Activated CD8-positive, alpha-beta memory T cell treated with anti-CD3 and anti-CD28 coated beads, Interleukin-2, amount 50 U/mL, for 1 hour (primary cell): ENCODE measurements around the gene UBTFL1.
"Not testable (repeated sequence)": the region's sequence is repeated elsewhere in the genome, so short reads cannot be mapped to it uniquely, and the experiment has no call there.

Source experiments
- DNase-seq: peaks from one replicate; pipeline ENCODE4 v3.0.0-alpha.2; 2020; ENCODE audit errors: extremely low read depth

The UBTFL1 gene, protein sequence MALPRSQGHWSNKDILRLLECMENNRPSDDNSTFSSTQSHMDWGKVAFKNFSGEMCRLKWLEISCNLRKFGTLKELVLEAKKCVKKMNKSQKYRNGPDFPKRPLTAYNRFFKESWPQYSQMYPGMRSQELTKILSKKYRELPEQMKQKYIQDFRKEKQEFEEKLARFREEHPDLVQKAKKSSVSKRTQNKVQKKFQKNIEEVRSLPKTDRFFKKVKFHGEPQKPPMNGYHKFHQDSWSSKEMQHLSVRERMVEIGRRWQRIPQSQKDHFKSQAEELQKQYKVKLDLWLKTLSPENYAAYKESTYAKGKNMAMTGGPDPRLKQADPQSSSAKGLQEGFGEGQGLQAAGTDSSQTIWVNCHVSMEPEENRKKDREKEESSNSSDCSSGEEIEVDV

DNA sequence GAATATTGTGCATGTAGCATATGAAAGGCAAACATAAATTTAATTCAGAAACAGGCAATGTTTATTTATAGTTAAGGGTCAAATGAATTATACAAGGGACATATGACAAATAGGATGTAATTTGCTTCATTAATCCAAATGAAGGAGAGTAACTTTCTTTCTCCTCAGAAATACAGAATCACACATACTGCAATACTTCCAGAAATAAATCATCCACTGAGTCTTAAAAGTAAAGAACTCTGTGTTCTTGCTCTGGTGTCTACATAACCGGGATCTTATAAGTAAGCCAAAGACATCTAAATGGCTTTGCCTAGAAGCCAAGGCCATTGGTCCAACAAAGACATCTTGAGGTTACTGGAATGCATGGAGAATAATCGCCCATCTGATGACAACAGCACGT is at the start of gene UBTFL1:
UBTFL1 (plus strand) TSS at position 301 of the 400 bp plus-strand sequence; CDS start at position 301, 0 bp downstream.
- DNase-seq, result not testable (repeated sequence)

GRCh38 chr11:90051591-90052209 is 34.0 kb upstream of the UBTFL1 start:
- DNase-seq, result not testable (repeated sequence)

DNA sequence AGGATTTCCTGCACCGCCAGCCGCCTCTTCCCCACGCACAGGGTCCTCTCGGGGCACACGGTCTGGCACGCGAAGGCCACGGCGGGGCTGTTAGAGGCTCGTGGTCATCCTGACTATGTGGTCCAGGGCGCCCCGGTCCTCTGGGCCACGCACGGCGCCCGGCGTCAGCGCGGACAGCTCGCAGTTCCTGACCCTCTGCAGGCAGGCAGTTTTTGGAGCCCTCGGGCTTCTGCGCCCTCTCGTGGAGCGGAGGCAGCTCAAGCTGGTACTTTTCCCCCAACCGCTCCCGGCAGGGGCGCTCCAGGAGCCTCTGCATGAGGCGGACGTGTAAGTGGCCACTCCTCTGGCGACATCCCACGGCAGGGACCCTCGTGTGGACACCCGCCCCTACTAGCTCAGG is 33.4 kb upstream of the UBTFL1 start:
- not testable (repeated sequence) for DNase-seq

- DNase-seq, result not testable (repeated sequence)
Observed at GRCh38 chr11:90053545-90053944, 32.2 kb upstream of the UBTFL1 start.

DNA sequence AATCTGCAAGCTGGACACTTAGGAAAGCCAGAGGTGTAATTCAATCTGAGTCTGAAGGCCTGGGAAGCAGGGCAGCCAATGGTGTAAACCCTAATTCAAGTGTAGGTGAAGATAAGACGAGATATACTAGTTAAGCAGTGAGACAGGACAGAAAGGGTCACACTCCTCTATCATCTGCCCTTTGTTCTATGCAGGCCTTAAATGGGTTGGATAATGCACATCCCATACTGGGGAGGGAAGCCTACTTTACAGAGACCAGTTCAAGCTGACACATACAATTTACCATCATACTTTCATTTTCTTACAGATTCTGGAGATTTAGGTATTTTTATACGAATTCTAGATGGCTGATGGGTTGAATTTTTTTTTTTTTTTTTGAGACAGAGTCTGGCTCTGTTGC is 3.0 kb downstream of the UBTFL1 start:
- DNase-seq, result not testable (repeated sequence)

DNA sequence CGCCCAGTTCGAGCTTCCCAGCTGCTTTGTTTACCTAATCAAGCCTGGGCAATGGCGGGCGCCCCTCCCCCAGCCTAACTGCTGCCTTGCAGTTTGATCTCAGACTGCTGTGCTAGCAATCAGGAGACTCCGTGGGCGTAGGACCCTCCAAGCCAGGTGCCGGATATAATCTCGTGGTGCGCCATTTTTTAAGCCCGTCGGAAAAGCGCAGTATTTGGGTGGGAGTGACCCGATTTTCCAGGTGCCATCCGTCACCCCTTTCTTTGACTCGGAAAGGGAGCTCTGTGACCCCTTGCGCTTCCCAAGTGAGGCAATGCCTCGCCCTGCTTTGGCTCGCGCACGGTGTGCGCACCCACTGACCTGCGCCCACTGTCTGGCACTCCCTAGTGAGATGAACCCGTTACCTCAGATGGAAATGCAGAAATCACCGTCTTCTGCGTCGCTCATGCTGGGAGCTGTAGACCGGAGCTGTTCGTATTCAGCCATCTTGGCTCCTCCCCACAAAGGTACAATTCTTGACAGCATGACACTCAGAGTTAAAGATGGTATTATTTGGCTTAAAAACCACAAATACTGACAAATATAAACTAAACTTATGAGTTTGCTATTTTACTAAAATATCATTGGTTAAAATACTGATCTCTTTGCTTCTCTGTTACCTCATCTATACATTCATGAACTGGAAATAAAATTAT is 9.6 kb downstream of the UBTFL1 start:
- not testable (repeated sequence) for DNase-seq

DNA sequence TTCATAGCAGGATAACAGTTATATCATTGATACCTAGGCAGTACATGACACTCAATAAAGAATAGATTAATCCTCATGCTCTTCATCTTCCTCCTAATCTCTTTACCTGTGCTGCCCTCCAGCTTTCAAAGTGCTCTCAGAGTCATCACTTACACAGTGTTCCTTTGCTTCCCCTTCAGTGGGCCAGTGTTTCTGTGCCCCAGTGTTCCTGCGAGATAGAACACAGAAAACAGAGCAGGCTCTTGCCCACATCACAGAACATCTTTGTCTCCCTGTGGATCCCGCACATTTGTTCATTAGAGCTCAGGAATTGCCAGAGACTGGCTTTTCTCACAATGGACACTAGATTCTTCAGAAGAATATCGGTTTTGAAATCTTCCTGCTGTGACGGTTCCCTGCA is 12.5 kb downstream of the UBTFL1 start:
- DNase-seq, result not testable (repeated sequence)

GRCh38 chr11:90100431-90100830 is 14.7 kb downstream of the UBTFL1 start:
- DNase-seq, result no peak

- no peak for DNase-seq
Observed at GRCh38 chr11:90113541-90113940, 27.8 kb downstream of the UBTFL1 start.

DNA sequence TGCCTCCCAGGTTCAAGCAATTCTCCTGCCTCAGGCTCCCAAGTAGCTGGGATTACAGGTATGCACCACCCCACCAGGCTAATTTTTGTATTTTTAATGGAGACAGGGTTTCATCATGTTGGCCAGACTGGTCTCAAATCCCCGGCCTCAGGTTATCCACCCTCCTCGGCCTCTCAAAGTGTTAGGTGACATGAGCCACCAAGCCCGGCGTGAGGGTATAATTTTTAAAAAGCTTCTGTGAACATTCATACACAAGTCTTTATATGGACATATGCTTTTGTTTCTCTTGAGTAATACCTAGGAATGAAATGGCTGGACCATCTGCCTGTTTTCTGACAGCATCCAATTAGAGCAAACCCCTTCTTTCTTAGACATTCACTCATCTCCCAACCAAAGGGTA is 34.4 kb downstream of the UBTFL1 start:
- no peak for DNase-seq

DNA sequence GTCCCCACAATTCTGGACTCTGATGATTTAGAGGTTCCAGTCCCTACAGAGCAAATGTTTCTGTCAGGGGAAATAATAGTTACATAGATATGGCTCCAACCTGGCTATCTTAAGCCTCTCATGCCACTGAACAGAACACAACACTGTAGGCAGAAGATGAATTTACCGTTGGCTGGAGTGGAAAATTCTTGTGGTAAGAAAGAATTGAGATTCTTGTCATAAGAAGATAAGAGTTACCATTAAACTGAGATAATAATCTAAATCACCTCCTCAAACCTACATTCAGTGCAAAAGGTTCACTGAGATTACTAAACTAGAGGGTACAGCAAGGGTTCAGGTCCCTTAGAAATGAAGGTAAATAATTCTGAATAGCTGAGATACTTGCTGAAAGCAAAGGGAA is 38.6 kb downstream of the UBTFL1 start:
- DNase-seq, result no peak

DNA sequence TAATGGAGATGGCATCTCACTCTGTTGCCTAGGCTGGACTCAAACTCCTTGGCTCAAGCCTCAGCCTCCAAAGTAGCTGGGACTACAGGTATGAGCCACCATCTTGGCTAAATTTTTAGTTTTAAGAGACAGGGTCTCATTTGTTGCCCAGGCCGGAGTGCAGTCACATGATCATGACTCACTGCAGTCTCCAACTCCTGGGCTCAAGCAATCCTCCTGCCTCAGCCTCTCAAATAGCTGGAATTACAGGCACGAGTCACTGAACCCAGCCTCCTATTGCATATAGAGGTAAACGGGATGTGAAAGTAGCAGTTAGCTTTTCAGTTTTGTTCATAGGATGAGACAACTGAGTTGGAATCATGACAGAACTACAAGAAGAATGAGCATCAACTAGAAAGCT is 39.2 kb downstream of the UBTFL1 start:
- DNase-seq, result no peak

DNA sequence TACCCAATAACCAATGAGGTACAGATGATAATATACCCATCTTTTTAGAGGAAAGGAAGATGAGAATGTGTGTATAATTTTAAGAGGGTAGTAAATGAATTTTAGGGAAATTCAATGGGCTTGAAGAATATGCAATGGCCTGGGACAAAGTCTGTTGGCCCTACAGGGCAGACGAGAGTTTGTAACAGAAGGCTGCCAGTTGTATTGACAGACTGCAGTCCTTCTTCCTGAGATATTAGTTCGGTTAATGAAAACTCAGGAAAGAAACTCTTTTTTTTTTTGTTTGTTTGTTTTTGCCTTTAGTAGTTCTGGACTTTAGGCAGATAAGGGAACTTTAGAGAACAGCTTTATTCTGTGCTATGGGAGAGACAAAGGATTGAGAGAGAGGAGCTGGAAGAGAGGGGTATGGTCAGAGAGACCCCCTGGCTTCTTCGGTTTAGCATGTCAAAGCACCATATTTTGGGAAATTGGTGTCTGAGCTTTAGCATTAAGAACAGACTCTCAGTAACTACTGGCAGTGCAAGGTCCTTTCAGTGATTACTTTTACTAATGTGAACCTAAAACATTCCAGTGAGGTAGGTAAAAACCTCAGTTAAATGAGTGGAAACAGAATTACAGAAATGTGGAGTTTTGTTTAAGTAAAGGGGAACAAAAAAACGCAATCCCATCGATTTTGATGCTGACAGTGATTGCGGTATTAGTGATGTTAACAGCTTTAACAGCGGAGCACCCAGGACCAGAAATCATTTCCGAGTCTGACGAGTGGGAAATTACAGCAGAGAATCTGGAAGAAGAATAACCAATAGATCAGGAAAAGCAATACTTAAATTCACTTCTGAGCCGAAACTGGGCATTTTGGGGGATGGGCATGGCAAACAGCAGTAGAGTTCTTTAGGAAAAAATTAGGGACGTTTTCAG is 48.1 kb downstream of the UBTFL1 start:
- no peak for DNase-seq

GRCh38 chr11:90134478-90135003 is 48.8 kb downstream of the UBTFL1 start, which contains the start of gene NAALAD2:
Gene NAALAD2, plus strand, starts transcription at chr11:90134663. Its CDS starts 96 bp downstream, at chr11:90134759.
- no peak for DNase-seq

GRCh38 chr11:90135016-90135415 is 49.3 kb downstream of the UBTFL1 start:
- no peak for DNase-seq
